ENCODE data around the gene MGP.

Gene MGP

GRCh38 chr12:14892726-14893505 is 7.3 kb upstream of the MGP start:
- H3K27me3 Mint-ChIP-seq = peaks cover 3% of the 10 kb centered on the region

GRCh38 chr12:14890701-14891100 is 5.0 kb upstream of the MGP start:
- no peaks in the 10 kb centered on the region for H3K9me3 Mint-ChIP-seq
- H3K27me3 Mint-ChIP-seq = peaks cover 8% of the 10 kb centered on the region
- peaks cover 6% of the 10 kb centered on the region for H3K4me1 Mint-ChIP-seq
- no peak overlapping the region for H3K27ac Mint-ChIP-seq
- no peak overlapping the region for H3K4me3 Mint-ChIP-seq
- DNase-seq (ENCODE audit: low spot score in 2 of 2) = no peak
- ATAC-seq (ENCODE audit: low read depth) = no peak
- H3K36me3 Mint-ChIP-seq = no peaks in the 10 kb centered on the region

More at GRCh38 chr12:14892726-14893505, 7.3 kb upstream of the MGP start:
- no peaks in the 10 kb centered on the region for H3K9me3 Mint-ChIP-seq
- DNase-seq (ENCODE audit: low spot score in 2 of 2) = no peak
- H3K4me3 Mint-ChIP-seq = no peak overlapping the region
- ATAC-seq (ENCODE audit: low read depth) = no peak
- no peaks in the 10 kb centered on the region for H3K36me3 Mint-ChIP-seq
- H3K27ac Mint-ChIP-seq = no peak overlapping the region
- H3K4me1 Mint-ChIP-seq = no peaks in the 10 kb centered on the region

GRCh38 chr12:14886271-14886670 is 617 bp upstream of the MGP start:
- no peak overlapping the region for H3K4me3 Mint-ChIP-seq
- H3K9me3 Mint-ChIP-seq = no peaks in the 10 kb centered on the region
- H3K36me3 Mint-ChIP-seq = no peaks in the 10 kb centered on the region
- peaks cover 15% of the 10 kb centered on the region for H3K4me1 Mint-ChIP-seq
- H3K27me3 Mint-ChIP-seq = peaks cover 12% of the 10 kb centered on the region
- ATAC-seq (ENCODE audit: low read depth) (no peak), DNase-seq (ENCODE audit: low spot score in 2 of 2) (no peak)
- no peak overlapping the region for H3K27ac Mint-ChIP-seq

- Mint-ChIP-seq H3K4me1 (peaks cover 19% of the 10 kb centered on the region), H3K27me3 (peaks cover 12% of the 10 kb centered on the region), H3K27ac (peak overlapping the region; percentile 77), H3K4me3 (peak overlapping the region; percentile 31), H3K36me3 (peaks cover 2% of the 10 kb centered on the region), H3K9me3 (peaks cover 2% of the 10 kb centered on the region)
- peak; percentile 99 for ATAC-seq (ENCODE audit: low read depth)
- peak; percentile 71 to 81 for DNase-seq (ENCODE audit: low spot score in 2 of 2)
Measured at GRCh38 chr12:14884458-14884878, 1.2 kb downstream of the MGP start.

GRCh38 chr12:14883686-14884085 is 2.0 kb downstream of the MGP start:
- Mint-ChIP-seq H3K27ac (no peak overlapping the region), H3K9me3 (peaks cover 2% of the 10 kb centered on the region), H3K36me3 (peaks cover 2% of the 10 kb centered on the region), H3K4me1 (peaks cover 19% of the 10 kb centered on the region), H3K4me3 (no peak overlapping the region), H3K27me3 (peaks cover 12% of the 10 kb centered on the region)
- ATAC-seq (ENCODE audit: low read depth) (no peak), DNase-seq (ENCODE audit: low spot score in 2 of 2) (no peak)

- Mint-ChIP-seq H3K36me3 (peaks cover 2% of the 10 kb centered on the region), H3K9me3 (peaks cover 2% of the 10 kb centered on the region), H3K4me3 (no peak overlapping the region), H3K27ac (no peak overlapping the region), H3K4me1 (peaks cover 16% of the 10 kb centered on the region), H3K27me3 (peaks cover 4% of the 10 kb centered on the region)
- ATAC-seq (ENCODE audit: low read depth) (no peak), DNase-seq (ENCODE audit: low spot score in 2 of 2) (no peak)
Measured at GRCh38 chr12:14880890-14881453, 4.7 kb downstream of the MGP start.

- peaks cover 2% of the 10 kb centered on the region for H3K36me3 Mint-ChIP-seq
- peaks cover 10% of the 10 kb centered on the region for H3K4me1 Mint-ChIP-seq
- DNase-seq (ENCODE audit: low spot score in 2 of 2) (no peak), ATAC-seq (ENCODE audit: low read depth) (no peak)
- H3K27ac Mint-ChIP-seq = no peak overlapping the region
- peaks cover 2% of the 10 kb centered on the region for H3K9me3 Mint-ChIP-seq
- H3K27me3 Mint-ChIP-seq = no peaks in the 10 kb centered on the region
- no peak overlapping the region for H3K4me3 Mint-ChIP-seq
Measured at GRCh38 chr12:14879222-14879933, 6.3 kb downstream of the MGP start.

- Mint-ChIP-seq H3K4me3 (no peak overlapping the region), H3K9me3 (peaks cover 2% of the 10 kb centered on the region)
- no peak for ATAC-seq (ENCODE audit: low read depth)
Measured at GRCh38 chr12:14878488-14878887, 7.2 kb downstream of the MGP start.

GRCh38 chr12:14876833-14877232 is 8.8 kb downstream of the MGP start:
- peaks cover 2% of the 10 kb centered on the region for H3K9me3 Mint-ChIP-seq
- no peaks in the 10 kb centered on the region for H3K27me3 Mint-ChIP-seq
- no peak overlapping the region for H3K4me3 Mint-ChIP-seq
- H3K27ac Mint-ChIP-seq = no peak overlapping the region
- H3K4me1 Mint-ChIP-seq = peaks cover 7% of the 10 kb centered on the region
- ATAC-seq (ENCODE audit: low read depth) = no peak
- no peak for DNase-seq (ENCODE audit: low spot score in 2 of 2)
- peaks cover 2% of the 10 kb centered on the region for H3K36me3 Mint-ChIP-seq

More at GRCh38 chr12:14878488-14878887, 7.2 kb downstream of the MGP start:
- DNase-seq (ENCODE audit: low spot score in 2 of 2) = no peak
- Mint-ChIP-seq H3K27me3 (no peaks in the 10 kb centered on the region), H3K36me3 (peaks cover 2% of the 10 kb centered on the region), H3K4me1 (peaks cover 7% of the 10 kb centered on the region), H3K27ac (no peak overlapping the region)

- no peak for ATAC-seq (ENCODE audit: low read depth)
- Mint-ChIP-seq H3K27ac (no peak overlapping the region), H3K9me3 (no peaks in the 10 kb centered on the region), H3K4me3 (no peak overlapping the region), H3K27me3 (peaks cover 1% of the 10 kb centered on the region), H3K4me1 (peaks cover 7% of the 10 kb centered on the region), H3K36me3 (peaks cover 2% of the 10 kb centered on the region)
- DNase-seq (ENCODE audit: low spot score in 2 of 2) = no peak
Measured at GRCh38 chr12:14874882-14875281, 10.8 kb downstream of the MGP start.

- H3K4me3 Mint-ChIP-seq = no peak overlapping the region
Measured at GRCh38 chr12:14873440-14874185, 12.0 kb downstream of the MGP start.

GRCh38 chr12:14871886-14872285 is 13.8 kb downstream of the MGP start:
- no peak overlapping the region for H3K27ac Mint-ChIP-seq
- H3K9me3 Mint-ChIP-seq = peaks cover 3% of the 10 kb centered on the region
- H3K4me3 Mint-ChIP-seq = no peak overlapping the region
- peaks cover 5% of the 10 kb centered on the region for H3K4me1 Mint-ChIP-seq
- DNase-seq (ENCODE audit: low spot score in 2 of 2) (no peak), ATAC-seq (ENCODE audit: low read depth) (no peak)
- H3K27me3 Mint-ChIP-seq = peaks cover 1% of the 10 kb centered on the region
- peaks cover 6% of the 10 kb centered on the region for H3K36me3 Mint-ChIP-seq

More at GRCh38 chr12:14873440-14874185, 12.0 kb downstream of the MGP start:
- H3K27me3 Mint-ChIP-seq = peaks cover 1% of the 10 kb centered on the region
- no peak for DNase-seq (ENCODE audit: low spot score in 2 of 2)
- ATAC-seq (ENCODE audit: low read depth) = no peak
- H3K27ac Mint-ChIP-seq = no peak overlapping the region
- no peaks in the 10 kb centered on the region for H3K9me3 Mint-ChIP-seq
- peaks cover 7% of the 10 kb centered on the region for H3K4me1 Mint-ChIP-seq
- no peaks in the 10 kb centered on the region for H3K36me3 Mint-ChIP-seq

GRCh38 chr12:14871247-14871646 is 14.4 kb downstream of the MGP start:
- H3K4me3 Mint-ChIP-seq = no peak overlapping the region
- DNase-seq (ENCODE audit: low spot score in 2 of 2) = no peak
- peaks cover 1% of the 10 kb centered on the region for H3K27me3 Mint-ChIP-seq
- H3K9me3 Mint-ChIP-seq = peaks cover 3% of the 10 kb centered on the region
- ATAC-seq (ENCODE audit: low read depth) = no peak
- H3K4me1 Mint-ChIP-seq = peaks cover 4% of the 10 kb centered on the region
- no peak overlapping the region for H3K27ac Mint-ChIP-seq
- H3K36me3 Mint-ChIP-seq = peaks cover 6% of the 10 kb centered on the region

Measured in memory B cell (primary cell).